WERI-Rb-1 (cell line): ENCODE data around the gene HDDC2.

Source experiments
- DNase-seq: peaks from one replicate; pipeline ENCODE4 v3.0.0-alpha.2; 2020
- H3K27ac ChIP-seq: fragments of 250-450 bp; sonication (Bioruptor Pico); 2 replicates; pipeline ENCODE4 v1.5.1; 2020; ENCODE audit warnings: mild to moderate bottlenecking, moderate library complexity
- H3K27me3 ChIP-seq: fragments of 250-450 bp; sonication (Bioruptor Pico); 2 replicates; pipeline ENCODE4 v1.5.1; 2021; ENCODE audit warnings: mild to moderate bottlenecking, low read depth, moderate library complexity; ENCODE audit not compliant: insufficient read depth, severe bottlenecking
- H3K36me3 ChIP-seq: fragments of 250-450 bp; sonication (Bioruptor Pico); 2 replicates; pipeline ENCODE4 v1.5.1; 2020; ENCODE audit warnings: mild to moderate bottlenecking, moderate library complexity
- H3K4me3 ChIP-seq: 2 replicates; pipeline ENCODE4 v1.5.1; 2011; ENCODE audit warnings: low read depth, mild to moderate bottlenecking, control low read depth, low read length
- H3K9me3 ChIP-seq: fragments of 250-450 bp; sonication (Bioruptor Pico); 2 replicates; pipeline ENCODE4 v1.5.1; 2021; ENCODE audit warnings: mild to moderate bottlenecking, moderate library complexity; ENCODE audit not compliant: severe bottlenecking
- TF ChIP-seq, protein P1 (sequence below): IDR thresholded peaks from 2 replicates; pipeline ENCODE4 v1.5.1; 2011; ENCODE audit warnings: low read depth, mild to moderate bottlenecking, control low read depth, inconsistent platforms, low read length

HDDC2 gene

GRCh38 chr6:125323376-125323775 is 21.6 kb upstream of the HDDC2 start:
- H3K4me3 ChIP-seq = no peak overlapping the region
- no peaks in the 10 kb centered on the region for H3K9me3 ChIP-seq
- no peaks in the 10 kb centered on the region for H3K27me3 ChIP-seq
- no peaks in the 10 kb centered on the region for H3K36me3 ChIP-seq
- DNase-seq = no peak
- no peak overlapping the region for H3K27ac ChIP-seq
- TF ChIP-seq, protein P1, sequence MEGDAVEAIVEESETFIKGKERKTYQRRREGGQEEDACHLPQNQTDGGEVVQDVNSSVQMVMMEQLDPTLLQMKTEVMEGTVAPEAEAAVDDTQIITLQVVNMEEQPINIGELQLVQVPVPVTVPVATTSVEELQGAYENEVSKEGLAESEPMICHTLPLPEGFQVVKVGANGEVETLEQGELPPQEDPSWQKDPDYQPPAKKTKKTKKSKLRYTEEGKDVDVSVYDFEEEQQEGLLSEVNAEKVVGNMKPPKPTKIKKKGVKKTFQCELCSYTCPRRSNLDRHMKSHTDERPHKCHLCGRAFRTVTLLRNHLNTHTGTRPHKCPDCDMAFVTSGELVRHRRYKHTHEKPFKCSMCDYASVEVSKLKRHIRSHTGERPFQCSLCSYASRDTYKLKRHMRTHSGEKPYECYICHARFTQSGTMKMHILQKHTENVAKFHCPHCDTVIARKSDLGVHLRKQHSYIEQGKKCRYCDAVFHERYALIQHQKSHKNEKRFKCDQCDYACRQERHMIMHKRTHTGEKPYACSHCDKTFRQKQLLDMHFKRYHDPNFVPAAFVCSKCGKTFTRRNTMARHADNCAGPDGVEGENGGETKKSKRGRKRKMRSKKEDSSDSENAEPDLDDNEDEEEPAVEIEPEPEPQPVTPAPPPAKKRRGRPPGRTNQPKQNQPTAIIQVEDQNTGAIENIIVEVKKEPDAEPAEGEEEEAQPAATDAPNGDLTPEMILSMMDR = no peak

DNA sequence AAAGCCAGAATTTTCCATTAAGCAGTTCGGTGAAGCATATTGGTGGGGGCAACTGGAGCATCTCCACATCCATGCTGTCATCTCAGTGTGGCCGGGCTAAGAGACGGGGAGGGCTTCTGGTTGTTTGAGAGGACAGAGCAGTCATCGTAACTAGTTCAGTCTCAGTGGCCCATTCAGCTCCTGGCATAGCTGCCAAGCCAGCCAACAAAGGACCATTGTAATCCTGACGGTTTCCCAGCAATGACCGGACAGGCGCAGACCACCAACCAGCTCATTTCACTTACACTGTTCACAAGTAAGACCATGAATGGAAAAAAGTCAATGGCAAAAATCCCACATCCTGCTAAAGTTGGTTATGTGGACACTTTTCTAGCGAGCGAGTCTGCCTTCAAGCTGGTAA is 14.9 kb upstream of the HDDC2 start:
- no peak for DNase-seq
- Histone ChIP-seq H3K9me3 (no peaks in the 10 kb centered on the region), H3K27ac (no peak overlapping the region), H3K27me3 (no peaks in the 10 kb centered on the region), H3K4me3 (no peak overlapping the region), H3K36me3 (no peaks in the 10 kb centered on the region)
- TF ChIP-seq, protein P1 = no peak

DNA sequence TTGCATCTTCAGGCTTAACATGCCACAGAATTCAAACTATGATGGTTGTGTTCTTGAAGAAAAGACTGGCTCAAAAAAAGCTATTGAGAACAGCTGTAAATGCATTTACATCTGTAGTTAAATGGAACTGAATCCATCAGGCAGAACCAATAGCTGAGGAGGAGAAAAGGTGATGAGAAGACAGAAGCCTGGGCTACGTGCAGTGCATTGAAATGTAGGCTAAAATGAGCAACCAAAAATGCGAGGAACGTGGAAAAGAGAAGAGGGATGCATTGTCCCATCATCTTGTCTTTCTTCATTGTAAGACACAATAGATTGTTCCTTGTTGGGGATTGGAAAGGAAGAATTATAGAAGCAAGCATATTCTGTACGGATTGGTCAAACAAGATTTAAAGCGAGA is 13.8 kb upstream of the HDDC2 start:
- Histone ChIP-seq H3K27ac (no peak overlapping the region), H3K4me3 (no peak overlapping the region), H3K36me3 (no peaks in the 10 kb centered on the region), H3K27me3 (no peaks in the 10 kb centered on the region), H3K9me3 (no peaks in the 10 kb centered on the region)
- TF ChIP-seq, protein P1 = no peak
- no peak for DNase-seq

- DNase-seq = peak; percentile 61
These were observed 12.3 kb upstream of the HDDC2 start for GRCh38 chr6:125314009-125314581.

DNA sequence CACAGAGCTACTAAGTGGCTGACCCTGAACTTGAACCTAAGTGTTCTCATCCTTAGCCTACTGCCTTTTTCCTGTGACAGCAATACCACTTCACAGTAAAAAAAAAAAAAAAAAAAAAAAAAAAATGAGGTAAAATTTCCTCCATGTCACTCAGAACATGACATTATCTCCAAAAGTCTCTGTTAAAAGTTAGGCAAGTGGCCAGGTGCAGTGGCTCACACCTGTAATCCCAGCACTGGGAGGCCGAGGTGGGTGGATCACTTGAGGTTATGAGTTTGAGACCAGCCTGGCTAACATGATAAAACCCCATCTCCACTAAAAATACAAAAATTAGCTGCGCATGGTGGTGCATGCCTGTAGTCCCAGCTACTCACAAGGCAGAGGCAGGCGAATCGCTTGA is 11.2 kb upstream of the HDDC2 start:
- no peak for DNase-seq
- H3K9me3 ChIP-seq = no peaks in the 10 kb centered on the region
- H3K4me3 ChIP-seq = no peak overlapping the region
- no peak overlapping the region for H3K27ac ChIP-seq
- TF ChIP-seq, protein P1 = no peak
- no peaks in the 10 kb centered on the region for H3K36me3 ChIP-seq
- peaks cover 2% of the 10 kb centered on the region for H3K27me3 ChIP-seq

More at GRCh38 chr6:125314009-125314581, 12.3 kb upstream of the HDDC2 start:
- no peak overlapping the region for H3K27ac ChIP-seq
- H3K36me3 ChIP-seq = no peaks in the 10 kb centered on the region
- no peak overlapping the region for H3K4me3 ChIP-seq
- TF ChIP-seq, protein P1 = peak; percentile 75
- H3K27me3 ChIP-seq = no peaks in the 10 kb centered on the region
- H3K9me3 ChIP-seq = no peaks in the 10 kb centered on the region

- no peak overlapping the region for H3K4me3 ChIP-seq
- no peaks in the 10 kb centered on the region for H3K36me3 ChIP-seq
- H3K27me3 ChIP-seq = peaks cover 5% of the 10 kb centered on the region
- TF ChIP-seq, protein P1 = no peak
- H3K9me3 ChIP-seq = no peaks in the 10 kb centered on the region
- H3K27ac ChIP-seq = no peak overlapping the region
- no peak for DNase-seq
These were observed 10.7 kb upstream of the HDDC2 start for GRCh38 chr6:125312478-125312877.
